GM20431 (cell line): ENCODE measurements around the gene TEN1.
"Not testable (repeated sequence)": the region's sequence is repeated elsewhere in the genome, so short reads cannot be mapped to it uniquely, and the experiment has no call there.

ENCODE experiments used
- in situ Hi-C: fragments of 300-500 bp; cut with MseI, MboI; formaldehyde crosslinking; loops from one replicate; pipeline ENCODE4 v1.15.0; 2020; ENCODE audit warnings: low sequenced_read_pairs; ENCODE audit not compliant: unreplicated experiment

Gene TEN1

DNA sequence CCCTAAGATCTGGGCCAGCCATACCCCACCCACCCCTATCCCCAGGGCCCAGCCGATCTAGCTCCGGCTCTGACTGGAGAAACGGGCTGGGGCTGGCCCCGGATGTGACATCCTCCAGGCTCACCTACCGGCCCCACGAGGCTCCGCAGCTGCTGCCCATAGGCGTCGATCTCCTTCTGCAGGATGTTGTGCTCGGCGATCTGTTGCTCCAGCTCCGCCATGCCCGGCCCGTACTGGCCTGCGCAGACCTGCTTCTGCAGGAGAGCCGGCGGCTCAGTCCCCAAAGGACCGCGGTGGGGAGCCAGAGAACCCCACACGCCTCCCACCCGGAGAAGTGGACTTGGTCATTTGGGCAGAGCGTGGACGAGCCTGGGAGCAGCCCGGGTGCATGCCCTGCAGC lies 43.2 kb downstream of the TEN1 start:
- in situ Hi-C loops: no loop called here

DNA sequence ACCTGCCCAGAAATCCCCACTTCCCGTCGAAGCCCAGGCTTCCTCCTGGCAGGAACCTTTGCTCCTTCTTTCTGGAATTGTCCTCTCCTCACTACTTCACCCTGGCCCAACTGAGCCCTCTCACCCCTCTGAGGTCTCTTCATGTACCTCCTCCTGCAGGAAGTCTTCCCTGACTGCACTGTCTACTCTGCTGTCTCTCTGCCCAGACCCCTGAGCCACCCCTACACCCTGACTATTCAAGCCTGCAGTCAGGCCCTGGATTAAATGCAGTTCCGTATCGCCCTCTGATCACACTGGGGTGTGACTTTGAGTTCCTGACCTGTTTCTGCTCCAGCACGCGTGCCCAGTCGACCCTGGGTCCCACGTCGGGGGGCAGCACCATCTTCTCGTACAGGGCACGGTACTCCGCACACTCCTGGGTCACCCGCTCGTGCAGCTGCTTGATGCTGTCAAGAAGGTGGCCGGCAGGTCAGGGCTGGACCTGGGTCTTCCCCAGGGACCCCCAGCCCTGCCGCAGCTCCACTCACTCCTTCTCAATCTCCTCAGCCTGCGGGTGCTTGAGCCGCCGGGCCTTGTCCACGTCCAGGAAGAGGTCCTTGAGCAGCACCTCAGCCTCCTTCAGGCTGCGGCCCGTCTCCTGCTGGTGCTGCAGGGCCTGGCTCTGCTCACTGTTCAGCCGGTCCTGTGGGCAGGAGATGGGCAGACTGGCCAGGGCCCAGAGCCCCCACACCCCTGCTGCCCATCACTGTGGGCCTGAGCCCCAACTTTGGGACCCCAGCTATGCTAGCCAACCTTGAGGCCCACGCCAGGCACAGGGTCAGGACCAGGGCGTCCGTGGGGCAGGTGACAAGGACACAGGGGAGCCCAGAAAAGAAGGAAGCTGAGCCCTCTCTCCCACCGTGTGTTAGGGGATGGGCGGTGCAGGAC lies 44.2 kb downstream of the TEN1 start:
- in situ Hi-C loops: no loop called here

DNA sequence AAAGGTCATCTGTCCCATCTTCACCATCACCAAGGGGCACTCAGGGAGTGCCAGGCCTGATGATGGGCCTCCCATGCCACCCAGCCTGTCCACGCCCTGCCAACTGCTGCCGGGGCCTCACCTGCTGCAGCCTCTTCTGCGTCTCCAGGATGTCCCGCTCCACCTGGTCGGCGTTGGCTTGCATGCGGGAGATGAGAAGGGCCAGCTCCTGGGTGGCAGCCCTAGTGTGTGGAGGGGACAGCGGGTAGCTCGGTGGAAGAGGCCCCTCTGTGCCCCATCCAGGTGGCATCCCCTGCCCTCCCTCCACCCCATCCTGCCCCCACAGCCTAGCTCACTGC lies 44.8 kb downstream of the TEN1 start:
- in situ Hi-C loops: no loop called here

DNA sequence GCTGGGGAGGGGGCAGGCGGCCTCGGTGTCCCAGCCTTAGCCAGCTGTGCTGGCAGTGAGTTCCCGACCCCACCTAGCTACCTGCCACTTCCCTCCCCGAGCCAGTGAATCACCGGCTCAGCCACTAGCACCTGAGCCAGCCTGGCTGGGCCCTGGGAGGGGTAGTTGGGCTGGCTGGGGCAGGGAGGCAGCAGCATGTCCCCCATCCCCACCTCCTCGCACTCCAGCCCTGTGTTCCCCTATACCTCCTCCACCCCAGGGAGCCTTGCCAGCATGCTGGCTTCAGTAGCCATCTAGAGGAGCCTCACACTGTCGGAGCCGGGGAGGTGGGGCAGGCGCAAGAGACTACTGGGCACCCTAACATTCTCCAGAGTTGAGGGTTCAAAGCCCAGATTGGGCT lies 45.3 kb downstream of the TEN1 start:
- in situ Hi-C loops: no loop called here

DNA sequence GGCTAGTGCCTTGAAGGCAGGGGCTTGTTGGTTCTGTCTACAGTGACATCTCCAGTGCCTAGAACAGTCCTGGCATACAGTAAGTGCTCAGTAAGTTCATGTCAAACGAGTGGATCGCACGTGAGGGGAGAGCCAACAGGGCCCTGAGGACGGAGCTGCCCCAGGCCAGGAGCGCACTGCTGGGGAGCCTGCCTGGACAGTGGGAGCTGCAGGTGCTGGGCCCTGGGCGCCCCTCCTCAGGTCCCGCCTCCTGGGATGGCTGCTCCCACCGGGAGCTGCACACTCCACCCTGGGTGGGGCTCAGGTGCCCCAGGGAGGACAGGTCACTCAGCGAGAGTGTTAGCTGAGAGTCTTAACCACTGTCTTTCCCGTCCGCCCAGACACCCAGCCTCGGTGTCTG lies 46.3 kb downstream of the TEN1 start:
- in situ Hi-C loops: no loop called here

DNA sequence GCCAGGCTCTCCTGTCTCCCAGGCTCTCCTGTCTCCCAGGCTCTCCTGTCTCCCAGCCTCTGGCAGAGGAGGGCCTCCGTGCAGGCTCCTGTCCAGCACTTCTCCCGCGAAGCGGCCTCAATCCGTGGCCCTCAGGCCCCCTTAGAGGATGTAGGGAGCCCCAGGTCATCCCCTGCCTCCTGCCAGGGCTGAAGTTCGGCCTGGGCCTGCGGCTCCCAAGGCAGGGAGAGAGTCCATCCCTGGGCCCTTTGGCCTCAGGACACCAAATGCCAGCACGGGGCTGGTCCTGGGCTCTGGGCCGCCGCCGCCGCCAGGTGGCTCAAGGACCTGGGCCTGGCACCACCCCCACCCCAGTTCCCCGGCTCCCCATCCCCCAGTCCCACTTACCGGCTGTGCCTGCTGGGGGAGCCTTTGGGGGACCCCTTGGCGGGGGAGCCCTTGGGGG lies 47.7 kb downstream of the TEN1 start:
- in situ Hi-C loops: no loop called here

DNA sequence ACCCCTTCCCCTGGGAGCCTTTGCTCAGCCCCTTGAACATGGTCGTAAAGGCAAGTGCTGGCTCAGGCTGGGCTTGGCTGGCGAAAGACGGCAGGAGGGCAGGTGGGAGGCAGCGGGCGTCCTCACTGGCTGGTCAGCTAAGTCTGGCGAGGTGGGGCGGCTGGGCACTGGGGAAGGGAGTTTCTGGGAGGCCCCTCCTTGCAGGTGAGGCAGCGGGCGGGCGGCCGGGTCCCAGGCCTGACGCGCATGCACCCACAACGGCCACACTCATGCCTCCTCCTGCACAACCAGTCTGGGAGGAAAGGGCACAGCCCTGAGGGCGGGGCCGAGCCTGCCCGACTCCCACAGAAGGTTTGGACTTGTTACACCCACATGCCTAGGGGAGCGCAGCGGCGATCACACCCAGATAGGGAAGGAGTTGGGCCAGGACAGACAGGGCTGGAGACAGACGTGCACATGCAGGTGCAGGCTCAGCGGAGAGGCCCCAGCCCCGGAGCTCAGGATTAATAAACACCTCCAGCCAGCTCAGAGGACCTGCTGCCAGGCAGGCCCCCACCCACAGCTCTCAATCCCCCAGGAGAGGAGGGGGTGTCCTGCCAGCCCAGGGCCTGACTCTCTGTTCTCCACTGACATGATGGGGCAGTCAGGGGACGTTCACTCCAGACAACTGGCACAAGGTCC lies 48.3 kb downstream of the TEN1 start, which contains the start of gene EVPL:
EVPL (minus strand) TSS at position 148 of the 681 bp plus-strand sequence; CDS start at position 40, 108 bp downstream.
- in situ Hi-C loops: no loop called here

DNA sequence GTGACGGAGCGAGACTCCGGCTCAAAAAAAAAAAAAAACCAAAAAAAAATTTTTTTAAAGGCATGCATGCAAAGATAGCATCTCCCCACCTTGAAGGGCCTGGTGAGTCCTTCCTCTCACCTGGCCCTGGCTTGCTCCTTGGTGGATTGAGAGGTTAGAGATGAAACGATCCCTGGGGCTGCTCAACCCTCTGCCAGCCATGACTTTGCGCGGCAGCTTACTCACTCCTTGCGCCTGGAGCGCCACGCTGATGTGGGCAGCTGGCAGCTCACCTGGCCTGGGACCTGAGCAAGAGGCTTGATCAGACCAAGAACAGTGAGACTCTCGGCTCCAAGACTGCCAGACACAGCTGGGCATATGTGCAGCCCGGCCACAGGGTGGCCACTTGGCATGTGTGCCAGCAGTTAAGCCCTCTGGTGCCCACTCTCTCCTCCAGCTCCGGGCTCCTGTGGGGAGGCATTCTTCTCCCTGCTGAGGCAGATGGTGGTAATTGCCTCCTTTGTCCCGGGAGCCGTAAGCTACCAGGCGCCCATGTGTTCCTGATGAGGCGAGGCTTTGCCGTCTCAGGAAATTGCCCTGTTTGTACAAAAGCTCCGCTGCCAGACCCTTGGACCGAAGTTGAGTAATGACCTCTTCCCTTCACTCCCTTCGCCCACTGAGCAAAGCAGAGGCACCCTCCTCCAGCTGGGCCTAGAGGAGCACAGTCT lies 53.2 kb downstream of the TEN1 start:
- in situ Hi-C loops: no loop called here

DNA sequence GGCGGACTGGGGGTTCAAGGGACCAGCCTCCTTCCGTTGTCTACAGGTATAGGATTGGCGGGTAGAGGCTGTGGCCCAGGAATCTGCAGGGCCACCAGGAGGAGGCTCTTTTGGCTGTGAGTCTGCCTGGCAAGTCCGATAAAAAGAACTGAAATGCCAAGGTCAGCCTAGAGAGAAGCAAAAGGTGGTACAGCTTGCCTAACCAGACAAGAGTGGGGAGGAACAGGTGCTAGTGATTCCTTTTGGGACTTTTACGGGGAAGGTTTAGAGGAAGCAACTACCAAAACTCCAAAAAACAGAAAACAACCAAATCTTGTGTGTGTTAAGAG lies 53.7 kb downstream of the TEN1 start:
- in situ Hi-C loops: no loop called here

DNA sequence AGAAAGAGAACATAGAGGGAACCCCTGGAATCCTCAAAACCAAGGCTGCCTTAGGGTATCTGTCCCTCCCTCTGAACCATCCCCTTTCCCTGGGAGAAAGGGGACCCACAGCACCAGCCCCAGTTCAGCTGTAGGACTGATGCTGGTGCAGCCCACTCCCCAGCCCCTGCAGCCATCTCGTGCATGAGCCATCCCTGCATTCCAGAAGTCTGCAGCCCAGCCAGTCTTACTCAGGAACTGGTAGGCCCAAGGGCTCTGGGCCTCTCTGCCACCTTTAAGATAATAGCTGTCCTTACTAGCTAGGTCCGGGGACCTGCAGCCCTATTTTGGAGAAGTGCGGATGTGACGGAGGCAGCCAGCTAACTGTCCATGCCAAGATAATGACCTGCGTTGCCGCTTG lies 54.1 kb downstream of the TEN1 start:
- in situ Hi-C loops: no loop called here

DNA sequence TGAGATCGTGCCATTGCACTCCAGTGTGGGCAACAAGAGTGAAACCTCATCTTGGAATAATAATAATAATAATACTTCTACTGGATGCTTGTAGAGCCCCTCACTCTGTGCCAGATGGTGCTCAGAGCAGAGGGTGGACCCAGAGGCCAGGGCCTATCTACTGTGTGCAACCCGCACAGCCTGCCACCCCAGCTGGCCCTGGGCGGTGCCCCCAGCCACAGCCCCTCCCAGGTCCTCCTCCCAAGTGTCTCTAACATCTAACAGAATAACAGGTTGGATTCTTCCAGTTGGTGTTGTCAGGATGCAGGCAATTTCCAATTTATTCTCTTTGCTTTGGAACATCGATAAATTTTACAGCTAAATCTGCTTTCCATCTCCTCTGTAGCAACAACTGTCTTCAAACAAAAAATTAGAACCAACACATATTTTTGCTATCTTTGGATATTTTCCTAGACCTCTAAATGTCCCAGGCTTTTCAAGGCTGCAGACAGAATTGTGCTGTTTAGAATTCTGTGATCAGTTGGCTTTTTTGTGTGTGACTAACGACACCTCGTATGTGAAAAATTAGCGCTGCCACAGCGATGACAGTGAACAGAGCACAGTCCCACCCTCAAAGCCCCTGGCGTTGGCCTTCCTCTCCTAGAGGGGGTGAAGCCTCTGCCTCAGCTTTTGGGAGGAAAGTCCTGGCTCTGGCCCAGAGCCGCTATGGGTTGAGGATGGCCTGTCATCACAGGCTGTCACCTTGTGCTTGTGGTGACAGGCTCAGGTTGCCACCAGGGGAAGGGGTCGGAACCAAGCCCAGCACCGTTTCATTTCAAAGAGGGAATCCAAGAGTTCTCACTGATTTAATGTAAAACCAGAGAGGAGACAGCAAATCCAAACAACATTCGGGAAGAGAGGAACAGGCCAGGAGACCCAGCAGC lies 55.6 kb downstream of the TEN1 start:
- in situ Hi-C loops: no loop called here

DNA sequence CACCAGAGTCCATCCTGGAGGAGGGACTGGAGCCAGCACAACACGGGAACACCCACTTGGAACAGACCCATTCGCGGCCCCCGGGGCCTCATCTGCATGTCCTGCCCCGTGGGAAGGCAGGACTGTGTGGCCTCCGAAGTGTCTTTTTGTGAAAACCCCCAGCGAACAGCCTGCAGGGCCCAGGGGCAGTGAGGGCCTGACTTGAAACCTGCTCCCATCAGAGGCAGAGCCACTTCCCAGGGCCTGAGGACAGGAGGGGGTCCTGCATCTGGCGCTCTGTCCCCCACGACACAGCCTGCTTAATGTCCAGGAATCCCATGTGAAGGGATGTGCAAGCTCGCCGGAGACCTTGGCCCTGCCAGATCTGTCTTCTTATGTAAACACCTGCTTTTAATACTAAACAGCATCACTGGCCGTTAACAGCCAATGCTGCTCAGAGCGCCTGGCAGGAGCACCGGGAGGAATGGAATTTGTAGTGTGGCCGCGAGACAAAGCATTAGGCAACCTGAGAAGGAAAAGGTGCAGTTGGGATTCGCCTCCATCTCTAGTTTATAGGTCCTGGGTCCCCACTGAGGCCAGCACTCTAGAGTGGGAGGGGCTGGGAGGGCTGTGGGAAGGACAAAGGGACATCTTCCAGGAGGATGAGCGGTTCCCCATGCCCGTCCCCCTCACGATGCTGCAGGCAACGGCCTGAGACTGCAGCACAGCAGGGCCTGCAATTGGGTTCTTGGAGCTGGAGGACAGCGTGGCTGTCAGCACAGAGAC lies 57.6 kb downstream of the TEN1 start:
- in situ Hi-C loops: no loop called here

DNA sequence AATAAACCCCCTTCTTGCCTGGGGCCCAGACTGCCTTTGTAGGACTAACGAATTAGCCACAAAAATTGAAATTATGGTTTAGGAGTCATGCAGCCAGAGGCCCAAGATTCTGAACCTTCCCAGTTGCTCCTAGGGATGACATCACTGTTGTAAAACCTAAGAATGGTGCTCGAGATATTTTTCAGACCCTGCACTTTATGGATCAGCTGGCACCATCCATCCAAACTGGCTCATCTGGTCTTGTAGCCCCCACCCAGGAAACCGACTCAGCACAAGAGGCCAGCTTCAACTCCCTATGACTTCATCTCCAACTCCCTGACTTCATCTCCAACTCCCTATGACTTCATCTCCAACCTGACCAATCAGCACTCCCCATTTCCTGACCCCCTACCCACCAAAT lies 59.0 kb downstream of the TEN1 start:
- in situ Hi-C loops: no loop called here

DNA sequence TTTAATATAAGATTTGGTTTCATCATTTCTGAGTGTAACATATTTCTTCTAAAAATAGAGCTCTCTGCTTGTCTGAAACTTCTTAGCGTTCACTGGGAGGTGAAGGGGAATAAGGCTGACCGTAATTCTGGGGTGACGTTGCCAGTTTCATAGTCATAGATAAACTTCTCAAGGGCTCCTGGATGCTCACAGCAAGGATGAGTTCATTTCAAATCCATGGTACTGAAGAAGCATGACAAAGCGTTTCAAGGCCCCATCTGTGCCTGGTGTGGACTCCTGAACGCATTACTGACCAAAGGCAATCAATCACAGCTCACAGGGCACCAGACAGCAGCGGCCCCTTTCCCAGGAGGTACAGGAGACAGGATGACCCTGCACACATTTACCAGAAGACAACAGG lies 60.1 kb downstream of the TEN1 start:
- in situ Hi-C loops: no loop called here

DNA sequence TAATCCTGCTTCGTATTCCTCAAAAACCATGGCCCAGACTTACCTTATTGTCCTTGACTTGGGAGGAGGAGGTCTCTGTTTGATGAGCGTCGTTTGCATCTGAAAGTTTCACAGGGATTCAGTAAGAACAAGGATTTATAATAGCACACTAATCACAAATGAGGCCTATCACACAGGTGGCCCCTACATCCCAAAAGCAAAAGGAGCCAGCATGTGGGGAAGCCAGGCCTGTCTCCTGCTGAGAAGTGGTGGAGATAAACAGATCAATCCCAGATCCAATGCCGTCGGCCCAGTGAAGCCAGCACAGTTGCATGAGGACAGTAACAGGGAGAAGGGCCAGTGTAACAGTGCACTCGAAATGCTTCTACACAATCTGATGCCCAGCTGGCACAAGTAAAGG lies 61.3 kb downstream of the TEN1 start:
- in situ Hi-C loops: no loop called here

DNA sequence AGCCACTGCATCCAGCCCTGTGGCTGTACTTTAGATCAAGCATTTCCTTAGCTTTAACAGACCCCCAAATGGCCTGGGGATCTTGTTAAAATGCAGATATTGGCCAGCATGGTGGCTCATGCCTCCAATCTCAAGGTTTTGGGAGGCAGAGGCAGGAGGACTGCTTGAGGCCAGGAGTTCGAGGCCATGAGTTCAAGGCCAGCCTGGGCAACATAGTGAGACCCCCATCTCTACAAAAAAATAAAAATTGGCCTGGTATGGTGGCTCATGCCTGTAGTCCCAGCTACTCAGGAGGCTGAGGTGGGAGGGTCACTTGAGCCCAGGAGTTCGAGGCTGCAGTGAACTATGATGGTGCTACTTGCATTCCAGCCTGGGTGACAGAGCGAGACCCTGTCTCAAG lies 63.8 kb downstream of the TEN1 start:
- in situ Hi-C loops: not testable (repeated sequence)

DNA sequence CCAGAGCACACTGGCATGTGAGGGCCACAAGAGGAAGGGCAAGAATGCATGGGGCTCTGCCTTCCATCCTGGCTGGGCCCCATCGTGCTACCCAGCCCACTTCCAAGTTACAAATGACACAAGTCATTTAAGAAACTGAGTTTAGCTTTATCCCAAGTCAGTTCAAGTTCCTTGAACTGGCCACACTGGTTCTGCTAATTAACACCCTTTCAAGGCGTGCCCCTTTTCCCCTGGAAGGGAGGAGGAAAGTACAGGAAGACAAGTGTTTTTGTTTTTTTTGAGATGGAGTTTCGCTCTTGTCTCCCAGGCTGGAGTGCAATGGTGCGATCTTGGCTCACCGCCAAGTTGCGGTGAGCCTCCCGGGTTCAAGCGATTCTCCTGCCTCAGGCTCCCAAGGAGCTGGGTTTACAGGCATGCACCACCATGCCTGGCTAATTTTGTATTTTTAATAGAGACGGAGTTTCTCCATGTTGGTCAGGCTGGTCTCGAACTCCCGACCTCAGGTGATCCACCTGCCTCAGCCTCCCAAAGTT lies 65.5 kb downstream of the TEN1 start:
- in situ Hi-C loops: not testable (repeated sequence)

DNA sequence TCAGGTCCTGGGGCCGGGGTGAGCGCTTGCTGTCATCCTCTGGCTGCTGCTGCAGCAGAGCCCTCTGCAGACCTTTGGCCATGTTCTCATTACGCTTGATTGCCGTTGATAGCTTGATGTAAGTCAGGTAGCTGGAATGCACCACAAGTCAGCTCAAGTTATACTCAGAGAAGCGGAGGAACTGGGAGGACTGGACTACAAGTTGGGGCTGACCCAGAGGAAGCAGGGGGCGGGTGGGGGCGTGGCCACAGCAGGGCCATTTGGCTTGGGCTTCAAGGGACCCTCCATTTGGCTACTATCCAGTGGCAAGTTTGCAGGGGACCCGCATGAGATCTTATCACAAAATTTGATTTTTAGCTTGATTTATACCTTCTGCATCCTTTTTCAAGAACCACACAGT lies 67.0 kb downstream of the TEN1 start:
- in situ Hi-C loops: no loop called here

DNA sequence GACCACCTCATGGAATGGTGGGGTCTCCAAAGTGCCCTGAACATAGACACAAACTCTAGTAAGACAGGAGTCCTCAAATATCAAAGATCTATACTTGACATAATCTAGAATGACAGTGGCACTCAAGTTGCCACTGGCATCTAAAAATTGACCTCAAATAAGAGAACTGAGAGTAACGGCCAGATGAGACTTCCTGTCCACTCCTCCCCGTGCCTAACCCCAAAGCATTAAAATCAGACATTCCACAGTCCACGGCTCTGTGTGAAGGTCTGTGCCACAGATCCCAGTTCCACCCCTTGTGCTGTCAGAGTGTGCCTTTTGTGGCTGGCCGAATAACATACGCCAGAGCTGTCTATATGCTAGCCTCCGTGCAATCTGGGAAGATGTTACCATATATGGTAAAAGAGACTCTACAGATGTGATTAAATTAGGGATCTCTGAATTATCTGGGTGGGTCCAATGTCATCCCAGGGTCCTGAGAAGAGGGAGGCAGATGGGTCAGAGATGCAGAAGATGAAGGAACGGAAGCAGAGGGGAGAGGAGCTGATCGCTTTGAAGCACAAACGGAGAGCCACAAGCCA lies 69.1 kb downstream of the TEN1 start:
- in situ Hi-C loops: no loop called here
